GM12801 (cell line): Measurements from ENCODE around the gene TNFSF18.

ENCODE experiments used
- TF ChIP-seq, protein P1 (sequence below): IDR thresholded peaks from one replicate; pipeline ENCODE4 v1.5.1; 2011; ENCODE audit warnings: control low read depth; ENCODE audit not compliant: insufficient read length; ENCODE audit errors: extremely low read depth

The TNFSF18 gene

GRCh38 chr1:173052681-173053196 is 2.0 kb upstream of the TNFSF18 start:
- TF ChIP-seq, protein P1, sequence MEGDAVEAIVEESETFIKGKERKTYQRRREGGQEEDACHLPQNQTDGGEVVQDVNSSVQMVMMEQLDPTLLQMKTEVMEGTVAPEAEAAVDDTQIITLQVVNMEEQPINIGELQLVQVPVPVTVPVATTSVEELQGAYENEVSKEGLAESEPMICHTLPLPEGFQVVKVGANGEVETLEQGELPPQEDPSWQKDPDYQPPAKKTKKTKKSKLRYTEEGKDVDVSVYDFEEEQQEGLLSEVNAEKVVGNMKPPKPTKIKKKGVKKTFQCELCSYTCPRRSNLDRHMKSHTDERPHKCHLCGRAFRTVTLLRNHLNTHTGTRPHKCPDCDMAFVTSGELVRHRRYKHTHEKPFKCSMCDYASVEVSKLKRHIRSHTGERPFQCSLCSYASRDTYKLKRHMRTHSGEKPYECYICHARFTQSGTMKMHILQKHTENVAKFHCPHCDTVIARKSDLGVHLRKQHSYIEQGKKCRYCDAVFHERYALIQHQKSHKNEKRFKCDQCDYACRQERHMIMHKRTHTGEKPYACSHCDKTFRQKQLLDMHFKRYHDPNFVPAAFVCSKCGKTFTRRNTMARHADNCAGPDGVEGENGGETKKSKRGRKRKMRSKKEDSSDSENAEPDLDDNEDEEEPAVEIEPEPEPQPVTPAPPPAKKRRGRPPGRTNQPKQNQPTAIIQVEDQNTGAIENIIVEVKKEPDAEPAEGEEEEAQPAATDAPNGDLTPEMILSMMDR: no peak

GRCh38 chr1:173049322-173049633 is 1.5 kb downstream of the TNFSF18 start:
- TF ChIP-seq, protein P1: no peak

DNA sequence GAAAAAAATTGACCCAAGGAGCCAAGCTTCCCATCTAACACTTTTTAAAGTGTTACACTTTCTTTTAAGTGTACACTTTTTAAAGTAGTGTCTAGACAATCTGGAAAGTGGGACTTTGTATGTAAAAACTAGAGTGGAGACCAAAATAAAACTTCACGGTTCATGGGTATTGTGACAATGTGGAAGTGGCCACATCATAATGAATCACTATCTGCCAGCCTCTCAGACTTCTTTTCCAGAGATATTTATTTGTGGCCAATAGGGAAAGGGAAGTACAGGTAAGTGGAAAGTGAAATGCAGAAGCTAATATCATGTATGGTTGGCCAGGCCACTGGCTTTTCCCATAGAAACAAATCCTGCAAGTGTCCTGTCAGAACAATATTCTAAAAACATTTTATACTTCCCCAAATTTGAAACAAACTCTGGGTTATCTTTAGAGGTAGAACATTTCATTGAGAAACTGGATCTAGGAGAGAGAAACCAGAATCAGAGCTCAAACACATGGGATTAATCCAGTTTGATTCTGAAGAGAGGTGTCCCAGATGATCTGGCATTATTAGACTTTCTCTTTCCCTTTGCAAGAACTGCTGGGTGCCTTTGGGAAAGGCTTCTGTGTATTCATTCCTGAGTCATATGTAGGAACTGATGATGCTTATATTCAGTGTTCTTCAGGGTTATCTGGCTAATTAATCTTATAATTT is 2.0 kb downstream of the TNFSF18 start:
- TF ChIP-seq, protein P1: no peak

DNA sequence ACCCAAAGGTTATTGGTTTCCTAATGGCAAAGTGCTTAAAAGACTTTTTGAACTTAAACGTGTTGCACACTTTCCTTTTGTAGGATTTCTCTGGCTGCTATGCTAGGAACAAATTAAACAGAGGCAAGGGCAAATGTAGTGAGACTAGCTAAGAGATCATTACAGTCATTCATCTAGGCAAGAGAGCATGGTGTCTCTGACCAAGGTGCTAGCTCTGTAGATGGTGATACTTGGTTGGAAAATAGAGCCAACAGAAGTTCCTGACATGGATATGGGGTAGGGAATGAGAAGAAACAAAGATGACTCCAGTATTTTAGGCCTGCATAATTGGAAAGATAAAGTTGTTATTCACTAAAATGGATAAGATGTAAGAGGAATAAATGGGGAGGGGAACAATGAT is 6.1 kb downstream of the TNFSF18 start:
- TF ChIP-seq, protein P1: no peak

GRCh38 chr1:173043253-173043652 is 7.5 kb downstream of the TNFSF18 start:
- TF ChIP-seq, protein P1: no peak

DNA sequence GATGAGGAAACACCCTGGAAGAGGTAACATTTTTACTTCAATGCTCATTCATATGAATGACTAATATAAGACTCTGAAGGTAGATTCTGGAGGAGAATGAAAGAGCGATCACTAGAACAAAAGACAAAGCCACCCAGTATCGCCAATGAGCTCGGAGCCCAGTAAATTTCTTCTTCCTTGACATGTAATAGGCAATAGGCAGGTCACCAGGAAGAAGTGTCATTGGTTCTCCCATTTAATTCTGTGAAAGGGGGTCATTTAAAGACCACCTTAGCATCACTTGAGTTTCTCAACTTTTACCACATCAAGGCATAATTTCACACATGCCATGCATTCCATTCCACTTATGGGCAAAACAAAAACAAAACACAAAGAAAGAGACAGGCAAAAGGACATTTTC is 7.9 kb downstream of the TNFSF18 start:
- TF ChIP-seq, protein P1: no peak

- TF ChIP-seq, protein P1: no peak
Measured at GRCh38 chr1:173039626-173040025, 11.1 kb downstream of the TNFSF18 start.
